HUES48 (cell line): Measurements from ENCODE around the gene PROC.

Experiments used
- H3K27ac ChIP-seq: one replicate; pipeline ENCODE4 v1.7.0; 2013; ENCODE audit warnings: low read depth, low read length, inconsistent platforms
- H3K27me3 ChIP-seq: 2 replicates; pipeline ENCODE4 v1.6.1; 2013; ENCODE audit warnings: mild to moderate bottlenecking, low read length; ENCODE audit not compliant: control insufficient read depth, insufficient read depth
- H3K36me3 ChIP-seq: 2 replicates; pipeline ENCODE4 v1.6.1; 2013; ENCODE audit warnings: low read length; ENCODE audit not compliant: control insufficient read depth, insufficient read depth
- H3K4me1 ChIP-seq: 2 replicates; pipeline ENCODE4 v1.6.1; 2013; ENCODE audit warnings: mild to moderate bottlenecking, low read length; ENCODE audit not compliant: control insufficient read depth, insufficient read depth
- H3K4me3 ChIP-seq: 2 replicates; pipeline ENCODE4 v1.5.1; 2013; ENCODE audit warnings: mild to moderate bottlenecking, low read depth, low read length
- H3K9ac ChIP-seq: 2 replicates; pipeline ENCODE4 v1.6.1; 2013; ENCODE audit warnings: mild to moderate bottlenecking, low read depth, low read length, moderate library complexity
- H3K9me3 ChIP-seq: 2 replicates; pipeline ENCODE4 v1.6.1; 2013; ENCODE audit warnings: low read length; ENCODE audit not compliant: control insufficient read depth, insufficient read depth

Gene PROC

DNA sequence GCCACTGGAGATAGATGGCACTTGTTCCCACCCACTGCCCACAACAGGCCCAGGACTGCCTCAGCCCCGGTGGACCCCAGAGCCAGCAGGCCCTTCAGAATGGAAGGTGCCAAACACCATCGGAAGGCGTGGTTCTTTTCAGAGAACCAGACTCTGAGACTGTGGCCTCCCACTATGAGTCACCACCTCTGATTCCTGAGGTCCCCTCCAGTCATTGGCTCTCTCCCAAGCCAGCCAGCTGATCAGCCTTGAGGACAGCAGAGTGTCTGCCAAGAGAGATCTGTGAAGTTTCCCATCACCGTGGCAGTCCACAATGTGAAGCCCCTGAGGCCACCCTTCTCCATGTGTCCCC, 20.0 kb upstream of the PROC start:
- H3K4me1 ChIP-seq: no peaks in the 10 kb centered on the region

DNA sequence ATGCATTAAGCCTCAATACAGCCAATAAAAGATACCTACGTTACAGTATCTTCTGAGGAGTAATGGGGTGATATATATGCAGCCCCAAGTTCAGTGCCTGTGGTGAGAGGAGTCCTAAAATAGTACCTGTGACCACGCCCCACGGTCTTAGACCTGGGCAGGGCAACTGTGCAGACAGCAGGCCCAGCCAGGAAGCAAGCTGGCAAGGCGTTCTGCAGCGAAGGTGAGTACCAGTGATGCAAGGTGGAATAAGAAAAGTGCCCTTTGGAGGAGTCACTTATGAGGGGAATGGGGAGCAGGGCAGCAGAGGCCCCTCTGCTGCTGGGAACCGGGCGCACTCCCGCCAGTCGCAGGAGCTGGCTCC, 17.7 kb upstream of the PROC start:
- Histone ChIP-seq H3K9me3 (no peaks in the 10 kb centered on the region), H3K4me1 (0 out of 2 replicates have a peak, but pooled peaks cover 4% of the 10 kb centered on the region), H3K27me3 (no peaks in the 10 kb centered on the region), H3K36me3 (no peaks in the 10 kb centered on the region), H3K27ac (no peak overlapping the region), H3K4me3 (no peak overlapping the region), H3K9ac (no peak overlapping the region)

More for the DNA sequence above, 20.0 kb upstream of the PROC start:
- Histone ChIP-seq H3K9ac (no peak overlapping the region), H3K9me3 (no peaks in the 10 kb centered on the region), H3K4me3 (no peak overlapping the region), H3K27me3 (no peaks in the 10 kb centered on the region), H3K36me3 (no peaks in the 10 kb centered on the region), H3K27ac (no peak overlapping the region)

DNA sequence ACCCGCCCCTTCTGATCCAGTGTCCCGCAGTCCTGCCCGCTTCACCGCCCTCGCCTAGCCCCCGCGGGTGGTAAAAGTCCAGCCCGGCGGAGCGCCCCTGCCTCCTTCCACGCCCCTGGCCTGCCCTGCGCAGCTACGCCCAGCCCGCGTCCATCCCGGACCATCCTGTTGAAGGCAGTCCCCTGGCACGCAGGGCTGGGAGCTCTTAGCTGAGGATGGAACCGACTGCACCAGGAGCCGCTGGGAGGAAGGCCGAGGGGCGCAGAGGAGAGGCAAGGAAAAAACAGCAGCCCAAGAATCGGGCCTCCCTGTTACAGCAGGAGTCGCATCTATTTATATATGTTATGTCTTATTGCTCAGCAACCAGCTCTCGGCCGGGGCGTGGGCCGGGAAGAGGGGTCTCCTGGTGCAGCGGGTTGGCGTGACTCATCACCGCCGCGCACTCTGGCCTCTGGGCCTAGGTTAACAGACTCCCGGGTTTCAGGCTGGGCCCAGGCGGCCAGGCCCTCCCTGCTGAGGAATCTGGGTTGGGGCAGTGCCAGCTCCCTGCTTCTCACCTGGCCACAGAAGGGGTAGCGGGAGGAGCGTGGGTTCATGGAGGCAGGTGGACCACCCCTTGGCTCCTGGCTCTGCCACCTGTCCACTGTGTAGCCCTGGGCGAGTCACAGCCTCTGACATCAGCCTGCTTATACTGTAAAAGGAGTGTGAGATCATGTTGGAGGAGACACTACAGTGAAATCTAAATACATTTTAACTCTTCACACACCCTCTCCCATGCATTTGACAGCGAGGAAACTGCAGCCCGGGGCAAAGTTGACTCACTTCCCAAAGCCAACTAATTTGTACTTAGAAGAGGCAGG, 17.1 kb upstream of the PROC start:
- Histone ChIP-seq H3K27me3 (no peaks in the 10 kb centered on the region), H3K9ac (no peak overlapping the region), H3K36me3 (no peaks in the 10 kb centered on the region), H3K4me3 (no peak overlapping the region), H3K9me3 (no peaks in the 10 kb centered on the region), H3K27ac (no peak overlapping the region), H3K4me1 (0 out of 2 replicates have a peak, but pooled peaks cover 4% of the 10 kb centered on the region)

DNA sequence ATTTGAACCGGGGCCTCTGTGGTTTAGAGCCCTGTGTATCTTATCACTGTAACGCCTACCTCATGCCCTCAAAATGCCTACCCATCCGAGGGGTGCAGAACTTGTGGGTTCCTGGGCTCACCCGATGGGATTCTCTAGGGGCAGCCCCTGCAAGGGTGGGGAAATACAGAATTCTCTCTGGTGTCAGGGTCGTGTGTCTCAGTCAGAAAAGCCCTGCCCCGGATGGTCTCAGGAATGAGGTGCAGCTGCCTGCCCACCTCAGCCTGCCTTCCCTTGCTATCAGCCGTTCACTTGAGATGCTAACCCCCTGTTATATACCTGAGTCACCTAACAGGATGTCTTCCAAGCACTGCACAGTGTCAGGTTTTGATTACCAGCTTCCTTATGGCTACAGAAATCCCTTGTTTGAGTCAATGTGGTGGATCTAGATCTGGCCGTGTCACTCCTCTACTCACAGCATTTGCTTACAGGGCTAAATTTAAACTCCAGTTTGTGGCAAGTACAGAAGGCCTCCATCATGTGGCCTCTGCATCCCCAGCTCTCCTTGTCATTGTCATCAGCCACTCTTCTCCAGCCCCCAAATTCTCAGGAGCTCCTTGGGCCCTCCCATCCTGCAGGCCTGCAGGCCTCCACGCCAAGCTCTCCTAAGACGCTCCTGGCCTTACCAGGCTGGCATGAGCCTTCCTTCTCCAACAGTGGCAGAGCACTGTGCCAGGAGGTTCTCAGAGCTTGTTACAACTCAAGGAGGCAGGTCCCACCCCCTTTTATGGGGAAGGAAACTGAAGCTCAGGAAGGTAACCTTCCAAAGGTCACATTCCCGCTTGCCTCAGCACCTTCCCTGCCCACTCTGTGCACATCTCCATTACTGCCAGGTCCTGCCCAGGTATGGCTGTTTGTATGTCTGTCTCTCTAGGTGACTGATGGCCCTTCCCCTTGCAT, 16.2 kb upstream of the PROC start:
- Histone ChIP-seq H3K27ac (no peak overlapping the region), H3K27me3 (no peaks in the 10 kb centered on the region), H3K36me3 (no peaks in the 10 kb centered on the region), H3K9ac (no peak overlapping the region), H3K4me3 (no peak overlapping the region), H3K4me1 (0 out of 2 replicates have a peak, but pooled peaks cover 4% of the 10 kb centered on the region), H3K9me3 (no peaks in the 10 kb centered on the region)

DNA sequence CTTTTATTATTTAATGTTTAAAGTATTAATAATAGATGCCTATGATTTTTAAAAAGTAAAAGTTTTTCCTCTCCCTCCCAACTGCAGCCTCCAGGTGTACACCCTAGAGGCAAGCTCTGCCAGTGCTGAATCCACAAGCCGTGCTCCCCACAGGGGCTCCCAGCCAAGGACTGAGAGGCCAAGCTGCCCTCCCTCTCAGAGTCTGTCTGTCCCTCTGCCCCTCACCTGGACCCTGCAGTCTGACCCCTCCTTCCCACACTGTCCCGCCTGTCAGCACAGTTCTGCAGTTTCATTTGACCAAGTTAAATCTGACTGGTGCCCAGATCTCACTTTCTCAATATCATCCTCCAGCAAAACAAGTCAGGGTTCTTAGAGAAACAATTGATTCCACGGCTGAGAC, 14.8 kb upstream of the PROC start:
- no peak overlapping the region for H3K4me3 ChIP-seq
- H3K9me3 ChIP-seq: no peaks in the 10 kb centered on the region
- no peaks in the 10 kb centered on the region for H3K36me3 ChIP-seq
- H3K27ac ChIP-seq: no peak overlapping the region
- H3K27me3 ChIP-seq: no peaks in the 10 kb centered on the region; the same call in 1 of the 2 replicates
- peaks cover 8% of the 10 kb centered on the region; the same call in 1 of the 2 replicates for H3K4me1 ChIP-seq
- H3K9ac ChIP-seq: no peak overlapping the region

DNA sequence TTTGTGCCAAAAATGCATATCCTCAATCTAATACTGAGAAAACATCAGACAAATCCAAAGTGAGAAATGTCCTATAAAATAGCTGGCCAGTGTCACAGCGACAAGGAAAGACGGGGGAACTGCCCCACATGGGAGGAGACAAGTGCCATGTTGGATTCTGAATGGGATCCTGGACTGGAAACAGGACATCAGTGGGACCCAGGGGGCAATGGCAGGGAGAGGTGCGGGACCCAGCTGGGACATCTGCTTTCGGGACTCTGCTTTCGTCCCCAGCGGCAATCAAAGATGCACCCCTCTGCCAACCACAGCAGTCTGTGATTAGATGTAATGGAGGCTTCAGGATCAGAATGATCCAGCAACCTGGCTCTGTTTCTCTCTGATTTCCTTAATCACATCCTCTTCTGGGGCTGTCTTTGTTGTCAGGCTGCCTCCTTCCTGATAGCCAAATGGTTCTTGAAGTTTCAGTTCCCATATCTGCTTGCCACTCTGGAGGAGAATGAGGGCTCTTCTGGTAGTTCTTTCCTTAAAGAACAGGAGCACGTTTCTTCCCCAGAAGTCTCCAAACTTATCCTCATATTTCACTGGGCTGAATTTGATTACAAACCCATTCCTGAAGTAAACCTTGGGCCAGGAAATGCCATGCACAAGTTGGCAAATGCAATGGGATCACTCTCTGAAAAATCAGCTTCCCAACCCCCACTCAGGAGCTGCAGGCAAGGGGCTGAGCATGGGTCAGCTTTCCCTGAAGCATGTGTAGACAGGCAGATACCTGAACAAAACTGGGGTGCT, 13.6 kb upstream of the PROC start:
- Histone ChIP-seq H3K27ac (no peak overlapping the region), H3K4me1 (peaks cover 8% of the 10 kb centered on the region; the same call in 1 of the 2 replicates), H3K9me3 (no peaks in the 10 kb centered on the region), H3K36me3 (no peaks in the 10 kb centered on the region), H3K4me3 (no peak overlapping the region), H3K27me3 (no peaks in the 10 kb centered on the region; the same call in 1 of the 2 replicates), H3K9ac (no peak overlapping the region)

DNA sequence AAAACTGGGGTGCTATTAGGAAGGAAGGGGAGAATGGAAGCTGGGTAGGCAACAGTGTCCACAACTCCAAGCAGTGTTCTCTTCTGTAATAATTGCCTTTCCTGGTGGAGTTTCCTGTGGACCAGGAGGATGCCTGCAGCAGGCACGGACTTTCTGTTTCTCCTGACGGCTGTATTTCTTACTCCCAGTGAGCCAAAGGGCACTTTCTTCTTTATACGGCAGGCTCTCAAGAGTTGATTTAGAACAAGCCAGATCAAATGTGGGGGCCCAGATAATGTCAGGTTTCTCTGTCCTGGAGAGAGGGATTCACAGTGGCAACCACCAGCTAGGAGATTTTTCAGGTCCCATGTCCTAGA, 13.0 kb upstream of the PROC start:
- Histone ChIP-seq H3K36me3 (no peaks in the 10 kb centered on the region), H3K27ac (no peak overlapping the region), H3K4me3 (no peak overlapping the region), H3K9me3 (no peaks in the 10 kb centered on the region), H3K4me1 (peaks cover 8% of the 10 kb centered on the region; the same call in 1 of the 2 replicates), H3K27me3 (no peaks in the 10 kb centered on the region; the same call in 1 of the 2 replicates), H3K9ac (no peak overlapping the region)

DNA sequence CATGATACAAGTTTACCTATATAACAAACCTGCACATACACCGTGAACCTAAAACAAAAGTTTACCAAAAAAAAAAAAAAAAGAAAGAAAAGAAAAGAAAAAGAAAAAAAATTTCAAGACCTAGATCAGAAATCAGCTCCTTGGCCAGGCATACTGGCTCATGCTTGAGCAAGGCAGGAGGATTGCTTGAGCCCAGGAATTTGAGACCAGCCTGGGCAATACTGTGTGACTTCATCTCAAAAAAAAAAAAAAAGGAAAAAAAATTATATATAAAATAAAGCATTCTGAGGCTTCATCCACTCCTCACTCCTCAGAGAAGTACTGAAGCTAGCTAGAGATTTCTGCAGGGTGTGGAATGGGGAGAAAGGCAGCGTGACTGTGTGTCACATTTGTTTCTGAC, 11.8 kb upstream of the PROC start:
- Histone ChIP-seq H3K4me3 (no peak overlapping the region), H3K27me3 (no peaks in the 10 kb centered on the region; the same call in 1 of the 2 replicates), H3K9ac (no peak overlapping the region), H3K4me1 (peaks cover 8% of the 10 kb centered on the region; the same call in 1 of the 2 replicates), H3K36me3 (no peaks in the 10 kb centered on the region), H3K9me3 (no peaks in the 10 kb centered on the region), H3K27ac (no peak overlapping the region)

DNA sequence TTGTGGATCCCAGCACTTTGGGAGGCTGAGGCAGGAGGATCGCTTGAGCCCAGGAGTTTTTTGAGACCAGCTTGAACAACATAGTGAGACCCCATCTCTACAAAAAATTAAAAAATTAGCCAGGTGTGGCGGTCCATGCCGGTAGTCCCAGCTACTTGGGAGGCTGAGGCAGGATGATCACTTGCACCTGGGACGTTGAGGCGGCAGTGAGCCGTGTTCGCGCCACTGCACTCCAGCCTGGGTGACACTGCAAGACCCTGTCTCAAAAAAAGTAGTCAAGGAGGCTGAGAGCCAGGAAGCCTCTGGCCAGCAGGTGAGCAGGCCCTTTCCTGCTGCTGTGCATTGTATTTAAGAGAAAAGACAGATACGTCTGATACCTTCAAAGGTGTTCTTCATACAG, 11.1 kb upstream of the PROC start:
- Histone ChIP-seq H3K9ac (no peak overlapping the region), H3K4me3 (no peak overlapping the region), H3K27ac (no peak overlapping the region), H3K4me1 (peaks cover 8% of the 10 kb centered on the region; the same call in 1 of the 2 replicates), H3K9me3 (no peaks in the 10 kb centered on the region), H3K27me3 (no peaks in the 10 kb centered on the region; the same call in 1 of the 2 replicates), H3K36me3 (no peaks in the 10 kb centered on the region)

DNA sequence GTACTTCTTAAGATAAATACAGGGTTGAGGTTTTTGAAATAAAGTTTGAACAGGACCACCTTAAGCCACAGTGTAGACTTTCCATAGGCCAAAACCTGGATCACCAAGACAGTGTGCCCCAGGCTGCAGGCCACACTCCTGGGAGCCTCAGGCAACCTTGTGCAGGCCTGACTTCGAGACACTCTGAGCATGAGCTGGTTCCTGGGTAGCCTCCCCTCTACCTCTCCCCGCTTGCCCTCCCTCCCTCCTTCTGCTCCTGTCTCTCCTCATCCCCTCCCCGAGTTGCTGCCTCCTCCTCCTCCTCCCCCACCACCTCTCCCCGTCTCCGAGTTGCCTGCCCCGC, 10.6 kb upstream of the PROC start:
- Histone ChIP-seq H3K27me3 (no peaks in the 10 kb centered on the region; the same call in 1 of the 2 replicates), H3K36me3 (no peaks in the 10 kb centered on the region), H3K4me1 (peaks cover 8% of the 10 kb centered on the region; the same call in 1 of the 2 replicates), H3K27ac (no peak overlapping the region), H3K4me3 (peak overlapping the region; percentile 66), H3K9me3 (no peaks in the 10 kb centered on the region), H3K9ac (no peak overlapping the region)
